ENCODE data around the gene CD276. TPM values are rescaled to one million over a fixed set of nuclear protein-coding genes. Genes with fewer than 3 reads are reported as not detected.
A peak's percentile ranks its signal among the peaks of the same experiment; 100 is the strongest.

Gene CD276
- total RNA-seq, 1 donor from 2014 or later, result 36.5 TPM

GRCh38 chr15:73681856-73682599, 2.2 kb upstream of the CD276 start:
- no peak for DNase-seq
- intact Hi-C loops (cut with DNase I), result no loop called here
- no peak for ATAC-seq (ENCODE audit: poor library complexity)

GRCh38 chr15:73682600-73683090, 1.5 kb upstream of the CD276 start:
- ATAC-seq (ENCODE audit: poor library complexity) (no peak), DNase-seq (no peak)
- intact Hi-C loops (cut with DNase I), result no loop called here

DNA sequence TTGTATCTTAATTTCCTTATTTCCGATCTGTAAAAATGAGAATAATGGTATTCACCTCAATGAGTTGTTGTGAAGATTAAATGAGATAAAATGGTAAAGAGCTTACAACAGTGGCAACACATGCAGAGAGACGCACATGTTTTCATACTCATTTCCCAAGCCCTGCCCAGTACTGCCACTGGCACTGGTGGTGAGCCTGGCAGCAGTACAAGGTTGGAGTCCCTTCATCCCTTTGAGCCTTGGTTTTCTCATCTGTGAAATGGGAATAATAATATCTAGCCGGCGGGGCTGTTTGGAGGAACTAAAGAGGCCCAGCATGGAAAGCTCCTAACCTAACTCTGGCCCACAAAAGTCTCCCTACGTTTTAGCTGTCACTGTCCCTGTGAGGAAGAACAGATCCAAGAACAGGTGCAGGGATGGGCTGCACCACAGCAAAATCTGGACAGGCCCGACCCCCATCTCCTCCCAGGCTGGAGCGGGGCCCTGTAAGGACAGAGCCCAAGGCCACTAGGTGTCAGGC, 866 bp upstream of the CD276 start:
- ATAC-seq (ENCODE audit: poor library complexity) (no peak), DNase-seq (no peak)
- intact Hi-C loops (cut with DNase I), result no loop called here

DNA sequence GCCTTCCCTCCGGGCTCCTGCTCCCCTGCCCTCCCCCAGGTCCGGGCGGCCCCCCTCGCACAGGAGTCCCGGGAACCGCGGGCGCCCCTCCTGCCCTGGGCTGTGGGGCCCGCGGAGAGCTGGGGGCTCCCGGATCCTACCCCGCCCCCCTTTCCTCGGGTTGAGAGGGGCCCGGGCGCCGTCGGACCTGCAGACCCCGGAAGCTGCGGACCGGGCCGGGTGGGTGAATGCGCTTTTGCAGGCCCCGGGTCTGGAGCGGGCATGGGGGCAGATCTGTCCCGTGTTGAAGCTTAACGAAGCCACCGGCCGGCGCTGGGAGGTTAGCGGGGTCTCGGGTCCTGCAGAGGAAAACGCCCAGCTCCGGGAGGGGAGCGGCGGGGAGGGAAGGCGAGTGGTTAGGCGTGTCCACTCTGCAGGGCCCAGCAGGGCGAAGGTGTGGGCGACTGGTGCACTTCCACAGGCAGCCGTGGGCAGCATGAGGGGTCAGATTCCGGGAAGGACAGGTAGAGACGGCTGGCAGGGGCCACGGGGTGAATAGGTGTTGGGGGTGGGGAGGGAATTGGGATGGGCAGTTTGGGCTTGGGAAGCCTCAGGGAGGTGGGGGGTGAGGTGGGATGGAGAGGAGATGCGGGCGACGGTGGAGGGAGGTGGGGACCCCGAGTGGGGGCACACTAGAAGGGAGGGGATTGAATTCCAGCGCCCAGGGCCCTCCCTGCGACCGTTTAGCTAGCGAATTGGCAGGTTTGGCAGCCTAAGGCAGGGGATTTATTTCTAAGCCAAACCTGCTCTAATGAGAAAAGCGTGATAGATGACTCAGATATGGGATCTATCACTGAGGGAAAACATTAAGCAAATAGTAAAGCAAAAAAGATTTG, 635 bp downstream of the CD276 start:
- intact Hi-C loops (cut with DNase I), result no loop called here
- ATAC-seq (ENCODE audit: poor library complexity) (peak; percentile 21), DNase-seq (no peak)

GRCh38 chr15:73685981-73686380, 1.8 kb downstream of the CD276 start:
- DNase-seq, result no peak
- no peak for ATAC-seq (ENCODE audit: poor library complexity)
- intact Hi-C loops (cut with DNase I), result no loop called here

DNA sequence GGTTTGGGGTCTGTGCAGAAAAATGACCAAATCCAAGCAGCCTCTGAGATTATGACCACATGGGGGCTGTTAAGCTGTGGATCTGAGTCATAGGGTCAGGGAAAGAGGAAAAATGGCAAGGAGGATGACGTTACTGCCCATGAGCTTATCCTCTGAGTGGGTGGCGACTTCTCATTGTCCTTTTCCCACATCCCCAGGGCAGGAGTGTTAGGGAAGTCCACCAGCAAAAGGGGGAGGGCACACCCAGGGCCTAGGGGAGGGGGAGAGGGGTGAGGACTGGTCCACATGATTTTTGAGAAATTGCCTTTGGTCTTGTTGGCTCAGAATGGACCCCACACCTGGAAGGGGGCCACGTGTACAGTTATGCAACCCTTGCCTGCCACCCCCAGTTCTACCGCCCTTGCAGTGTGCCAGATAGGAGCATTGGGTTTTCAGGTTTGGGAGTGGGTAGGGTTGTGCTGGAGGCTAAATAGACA, 2.6 kb downstream of the CD276 start:
- DNase-seq, result no peak
- intact Hi-C loops (cut with DNase I), result no loop called here
- ATAC-seq (ENCODE audit: poor library complexity), result no peak

- no peak for DNase-seq
- intact Hi-C loops (cut with DNase I), result no loop called here
- no peak for ATAC-seq (ENCODE audit: poor library complexity)
Measured at GRCh38 chr15:73687351-73687750, 3.2 kb downstream of the CD276 start.

- DNase-seq, result no peak
- intact Hi-C loops (cut with DNase I), result no loop called here
- no peak for ATAC-seq (ENCODE audit: poor library complexity)
Measured at GRCh38 chr15:73688455-73688854, 4.3 kb downstream of the CD276 start.

DNA sequence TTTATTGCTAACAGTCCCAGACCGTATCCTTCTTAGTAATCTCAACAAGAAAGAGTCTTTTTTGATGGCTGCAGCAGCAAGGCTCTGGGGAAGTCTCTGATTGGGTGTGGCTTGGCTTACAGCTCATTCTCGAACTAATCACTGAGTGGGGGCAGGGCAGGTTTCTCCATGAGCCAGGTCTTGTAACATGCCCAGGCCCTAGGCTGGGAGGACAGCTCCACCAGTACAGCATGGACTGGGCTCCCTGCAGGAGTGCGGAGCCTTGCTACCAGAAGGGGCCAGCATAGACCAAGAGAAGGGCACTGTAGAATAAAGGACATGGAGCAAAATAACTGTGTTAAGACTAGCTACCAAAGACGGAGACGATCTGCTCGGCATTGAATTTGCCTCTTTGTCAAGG, 7.2 kb downstream of the CD276 start:
- ATAC-seq (ENCODE audit: poor library complexity), result peak; percentile 84
- DNase-seq, result peak; percentile 78
- intact Hi-C loops (cut with DNase I), result loop anchor here (5.0 kb wide), 1 partner anchor 49 kb away; no protein-coding TSS in a partner anchor

GRCh38 chr15:73694419-73694818, 10.2 kb downstream of the CD276 start:
- DNase-seq (no peak), ATAC-seq (ENCODE audit: poor library complexity) (peak; percentile 44)
- intact Hi-C loops (cut with DNase I), result loop anchor here (5.0 kb wide), 1 partner anchor 52 kb away; no protein-coding TSS in a partner anchor

DNA sequence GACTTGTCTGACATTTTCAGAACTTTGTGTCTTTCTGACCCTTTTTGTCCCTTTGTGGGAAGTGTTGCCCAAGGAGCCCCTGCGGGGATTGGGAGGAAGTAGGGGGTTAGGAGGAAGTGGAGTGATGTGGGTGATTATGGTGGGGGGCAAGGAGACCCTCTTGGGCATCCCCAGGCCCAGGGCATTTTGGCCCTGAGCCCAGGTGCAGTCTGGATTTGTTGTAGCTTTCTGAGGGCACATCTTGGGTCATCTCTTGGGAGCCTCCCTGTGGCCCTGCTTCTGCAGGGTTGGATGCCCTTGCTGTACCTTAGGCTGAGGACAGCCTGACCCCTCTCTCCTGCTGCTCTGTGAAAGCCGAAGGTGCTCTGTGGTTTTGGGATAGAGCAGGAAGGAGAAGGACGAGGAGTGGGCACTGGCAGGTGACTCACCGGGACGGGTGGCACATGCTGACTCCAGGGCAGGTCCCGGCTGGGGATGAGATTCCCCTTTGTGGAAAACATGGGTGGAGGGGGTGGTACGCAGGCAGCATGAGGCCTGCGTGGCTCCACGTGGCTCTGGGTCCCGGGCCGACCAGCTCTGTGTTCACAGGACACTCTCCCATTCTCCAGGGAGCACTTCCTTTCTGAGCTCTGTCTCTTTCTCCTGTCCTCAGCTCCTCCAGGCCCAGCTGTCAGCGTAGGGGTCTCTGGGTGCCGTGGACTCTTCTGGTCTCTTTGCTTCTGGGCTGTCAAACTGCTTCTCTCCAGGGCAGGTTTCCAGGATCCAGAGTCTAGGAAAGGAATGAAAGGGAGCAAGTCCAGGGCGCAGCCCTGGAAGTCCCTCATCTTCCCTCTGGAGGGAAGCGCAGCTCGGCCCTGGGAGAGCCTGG, 11.8 kb downstream of the CD276 start:
- DNase-seq (no peak), ATAC-seq (ENCODE audit: poor library complexity) (no peak)
- intact Hi-C loops (cut with DNase I), result no loop called here

GRCh38 chr15:73696641-73697001, 12.4 kb downstream of the CD276 start:
- ATAC-seq (ENCODE audit: poor library complexity), result no peak

GRCh38 chr15:73697033-73697467, 12.9 kb downstream of the CD276 start:
- intact Hi-C loops (cut with DNase I), result no loop called here

More at GRCh38 chr15:73696641-73697001, 12.4 kb downstream of the CD276 start:
- intact Hi-C loops (cut with DNase I), result no loop called here
- no peak for DNase-seq

DNA sequence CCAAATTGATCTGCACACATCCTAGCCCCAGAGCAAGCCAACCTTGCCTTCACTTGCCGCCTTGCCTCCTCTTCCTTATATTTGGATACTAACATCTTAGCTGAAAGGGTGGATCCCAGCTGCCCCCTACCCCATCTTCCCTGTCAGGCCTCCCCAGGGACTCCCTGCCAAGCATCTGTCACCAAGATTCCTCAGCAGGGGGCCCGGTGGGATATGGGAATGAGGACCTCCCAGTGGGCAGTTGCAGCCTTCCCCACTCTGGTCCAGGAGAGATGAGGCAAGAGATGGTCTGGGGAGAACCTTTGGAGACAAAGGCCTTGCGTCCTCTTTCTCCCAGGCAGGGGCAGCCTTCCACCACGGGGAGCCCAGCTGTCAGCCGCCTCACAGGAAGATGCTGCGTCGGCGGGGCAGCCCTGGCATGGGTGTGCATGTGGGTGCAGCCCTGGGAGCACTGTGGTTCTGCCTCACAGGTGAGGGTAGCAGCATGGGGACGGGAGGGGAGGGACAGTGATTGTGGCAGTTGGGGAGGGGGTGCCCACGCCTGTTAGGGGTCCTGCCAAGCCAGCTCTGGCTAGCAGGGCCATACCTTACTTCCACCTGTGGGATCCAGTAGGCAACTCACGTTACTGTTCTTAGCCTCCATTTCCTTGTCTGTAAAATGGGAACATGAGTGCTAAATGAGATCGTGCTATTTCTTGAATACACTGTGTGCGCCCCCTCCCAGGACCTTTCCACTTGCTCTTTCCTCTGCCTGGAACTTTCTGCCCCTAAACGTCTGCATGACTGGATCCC, 15.3 kb downstream of the CD276 start:
- DNase-seq, result no peak
- intact Hi-C loops (cut with DNase I), result loop anchor here (1.0 to 10.0 kb wide), 3 partner anchors 22 to 395 kb away; no protein-coding TSS in a partner anchor
- no peak for ATAC-seq (ENCODE audit: poor library complexity)

More at GRCh38 chr15:73697033-73697467, 12.9 kb downstream of the CD276 start:
- DNase-seq, result peak; percentile 91
- ATAC-seq (ENCODE audit: poor library complexity), result peak; percentile 87

DNA sequence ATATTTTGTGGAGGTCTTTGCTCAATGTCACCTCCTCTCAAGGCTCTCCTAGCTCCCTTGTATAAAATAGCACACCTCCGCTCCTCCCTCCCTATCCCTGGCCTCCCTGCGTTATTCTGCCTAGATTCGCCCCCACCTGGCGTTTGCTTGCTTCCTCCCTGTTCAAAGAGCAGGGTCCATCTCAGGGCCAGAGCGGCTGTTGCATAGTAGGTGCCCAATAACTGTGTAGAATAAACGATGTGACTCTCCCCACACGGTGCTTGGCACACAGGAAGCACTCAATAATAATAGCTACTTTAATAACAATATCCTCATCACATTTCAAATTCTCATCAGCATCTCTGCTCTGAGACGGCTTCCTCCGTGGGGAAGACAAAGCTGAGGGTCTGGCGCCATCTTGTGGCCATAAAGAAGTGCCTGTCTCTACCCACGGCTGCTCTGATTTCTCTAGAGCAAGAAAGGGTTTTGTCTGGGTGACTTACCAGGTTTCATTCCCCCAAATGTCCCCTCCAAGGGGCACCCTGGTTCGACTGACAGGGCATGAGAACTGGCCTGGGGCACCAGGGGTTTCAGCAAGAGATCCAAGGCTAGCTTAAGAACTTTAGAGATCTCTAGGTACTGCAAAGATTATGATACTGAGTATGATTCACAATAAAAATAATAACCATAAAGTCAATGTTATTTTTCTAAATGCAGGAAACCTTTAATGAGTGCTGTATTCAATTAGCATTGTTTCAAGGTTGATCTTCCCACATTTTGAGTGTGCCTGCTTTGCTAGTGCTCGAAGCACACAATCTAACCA, 16.1 kb downstream of the CD276 start:
- peak; percentile 79 for DNase-seq
- peak; percentile 58 for ATAC-seq (ENCODE audit: poor library complexity)
- intact Hi-C loops (cut with DNase I), result loop anchor here (1.0 to 10.0 kb wide), 3 partner anchors 23 to 395 kb away; no protein-coding TSS in a partner anchor

All from Right ventricle myocardium superior (tissue), 1 donor.